ENCODE results near the gene LSS.

The LSS gene

DNA sequence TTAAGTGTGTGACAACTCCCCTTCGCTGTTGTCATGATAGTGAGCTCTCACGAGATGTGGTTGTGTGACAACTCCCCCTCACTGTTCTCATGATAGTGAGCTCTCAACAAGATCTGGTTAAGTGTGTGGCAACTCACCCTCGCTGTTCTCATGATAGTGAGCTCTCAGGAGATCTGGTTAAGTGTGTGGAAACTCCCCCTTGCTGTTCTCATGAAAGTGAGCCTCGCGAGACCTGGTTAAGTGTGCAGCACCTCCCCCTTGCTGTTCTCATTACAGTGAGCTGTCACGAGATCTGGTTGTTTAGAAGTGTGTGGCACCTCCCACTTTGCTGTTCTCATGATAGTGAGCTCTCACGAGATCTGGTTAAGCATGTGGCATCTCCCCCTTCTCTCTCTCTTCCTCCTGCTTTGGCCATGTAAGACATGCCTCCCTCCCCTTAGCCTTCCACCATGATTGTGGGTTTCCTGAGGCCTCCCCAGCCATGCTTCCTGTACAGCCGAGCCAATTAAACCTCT is 25.1 kb upstream of the LSS start:
- Histone ChIP-seq H3K79me2 (no peaks in the 10 kb centered on the region), H2AFZ (no peak overlapping the region), H3K27ac (no peak overlapping the region), H3K4me3 (ENCODE audit: low read depth, low read length) (no peak overlapping the region), H3K9ac (no peak overlapping the region), H3K4me1 (no peaks in the 10 kb centered on the region), H3K9me3 (ENCODE audit: control insufficient read depth, low read length) (no peaks in the 10 kb centered on the region), H3K27me3 (ENCODE audit: control insufficient read depth, insufficient read depth, low read length) (no peaks in the 10 kb centered on the region), H3K4me2 (ENCODE audit: low read length) (no peak overlapping the region), H3K36me3 (ENCODE audit: control insufficient read depth, insufficient read depth, low read length) (no peaks in the 10 kb centered on the region)
- TF ChIP-seq, protein P1, sequence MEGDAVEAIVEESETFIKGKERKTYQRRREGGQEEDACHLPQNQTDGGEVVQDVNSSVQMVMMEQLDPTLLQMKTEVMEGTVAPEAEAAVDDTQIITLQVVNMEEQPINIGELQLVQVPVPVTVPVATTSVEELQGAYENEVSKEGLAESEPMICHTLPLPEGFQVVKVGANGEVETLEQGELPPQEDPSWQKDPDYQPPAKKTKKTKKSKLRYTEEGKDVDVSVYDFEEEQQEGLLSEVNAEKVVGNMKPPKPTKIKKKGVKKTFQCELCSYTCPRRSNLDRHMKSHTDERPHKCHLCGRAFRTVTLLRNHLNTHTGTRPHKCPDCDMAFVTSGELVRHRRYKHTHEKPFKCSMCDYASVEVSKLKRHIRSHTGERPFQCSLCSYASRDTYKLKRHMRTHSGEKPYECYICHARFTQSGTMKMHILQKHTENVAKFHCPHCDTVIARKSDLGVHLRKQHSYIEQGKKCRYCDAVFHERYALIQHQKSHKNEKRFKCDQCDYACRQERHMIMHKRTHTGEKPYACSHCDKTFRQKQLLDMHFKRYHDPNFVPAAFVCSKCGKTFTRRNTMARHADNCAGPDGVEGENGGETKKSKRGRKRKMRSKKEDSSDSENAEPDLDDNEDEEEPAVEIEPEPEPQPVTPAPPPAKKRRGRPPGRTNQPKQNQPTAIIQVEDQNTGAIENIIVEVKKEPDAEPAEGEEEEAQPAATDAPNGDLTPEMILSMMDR (IDR thresholded peaks at IDR 0.05), result no peak

DNA sequence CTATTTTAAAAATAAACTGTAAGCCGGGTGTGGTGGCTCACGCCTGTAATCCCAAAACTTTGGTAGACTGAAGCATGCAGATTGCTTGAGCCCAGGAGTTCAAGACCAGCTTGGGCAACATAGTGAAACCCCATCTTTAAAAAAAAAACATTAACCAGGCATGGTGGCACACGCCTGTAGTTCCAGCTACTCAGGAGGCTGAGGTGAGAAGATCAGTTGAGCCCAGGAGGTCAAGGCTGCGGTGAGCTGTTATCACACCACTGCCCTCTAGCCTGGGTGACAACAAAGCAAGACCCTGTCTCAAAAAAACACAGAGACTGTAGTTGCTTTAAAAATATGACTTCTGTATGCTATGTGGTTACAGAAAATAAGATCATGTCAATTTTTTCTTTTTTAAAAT is 24.3 kb upstream of the LSS start:
- Histone ChIP-seq H3K4me3 (ENCODE audit: low read depth, low read length) (no peak overlapping the region), H3K4me2 (ENCODE audit: low read length) (no peak overlapping the region), H3K9ac (no peak overlapping the region), H3K27me3 (ENCODE audit: control insufficient read depth, insufficient read depth, low read length) (no peaks in the 10 kb centered on the region), H2AFZ (no peak overlapping the region), H3K79me2 (no peaks in the 10 kb centered on the region), H3K36me3 (ENCODE audit: control insufficient read depth, insufficient read depth, low read length) (no peaks in the 10 kb centered on the region), H3K4me1 (no peaks in the 10 kb centered on the region), H3K9me3 (ENCODE audit: control insufficient read depth, low read length) (no peaks in the 10 kb centered on the region), H3K27ac (no peak overlapping the region)
- TF ChIP-seq, protein P1 (IDR thresholded peaks at IDR 0.05), result no peak

DNA sequence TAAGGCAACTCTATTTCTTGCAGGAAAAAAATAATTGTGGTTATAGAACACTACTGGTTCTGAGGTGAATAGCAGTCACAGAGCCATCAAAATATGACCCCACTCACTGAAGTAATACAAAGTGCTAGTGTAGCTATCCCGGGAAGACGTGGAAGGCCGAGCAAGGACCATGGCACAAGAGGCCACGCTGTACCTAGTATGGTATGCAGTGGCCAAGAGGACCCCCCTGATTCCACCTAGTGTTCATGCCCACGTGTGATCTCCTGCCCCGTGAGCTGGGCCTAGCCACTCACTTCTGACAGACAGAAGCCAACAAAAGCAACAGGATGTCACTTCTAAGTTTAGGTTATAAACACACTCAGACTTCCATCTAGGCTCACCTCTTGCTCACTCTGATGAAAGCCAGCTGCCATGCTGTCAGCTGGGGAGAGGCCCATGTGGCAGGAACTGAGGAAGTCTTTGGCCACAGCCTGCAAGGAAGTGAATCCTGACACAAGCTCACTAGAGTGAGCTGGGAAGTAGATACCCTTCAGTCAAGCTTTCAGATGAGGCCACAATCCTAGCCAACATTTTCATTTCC is 21.7 kb upstream of the LSS start:
- Histone ChIP-seq H3K27me3 (ENCODE audit: control insufficient read depth, insufficient read depth, low read length) (no peaks in the 10 kb centered on the region), H3K4me2 (ENCODE audit: low read length) (no peak overlapping the region), H3K4me1 (no peaks in the 10 kb centered on the region), H3K4me3 (ENCODE audit: low read depth, low read length) (no peak overlapping the region), H3K27ac (no peak overlapping the region), H3K9ac (no peak overlapping the region), H2AFZ (no peak overlapping the region), H3K36me3 (ENCODE audit: control insufficient read depth, insufficient read depth, low read length) (no peaks in the 10 kb centered on the region), H3K9me3 (ENCODE audit: control insufficient read depth, low read length) (no peaks in the 10 kb centered on the region), H3K79me2 (no peaks in the 10 kb centered on the region)
- TF ChIP-seq, protein P1 (IDR thresholded peaks at IDR 0.05), result no peak

DNA sequence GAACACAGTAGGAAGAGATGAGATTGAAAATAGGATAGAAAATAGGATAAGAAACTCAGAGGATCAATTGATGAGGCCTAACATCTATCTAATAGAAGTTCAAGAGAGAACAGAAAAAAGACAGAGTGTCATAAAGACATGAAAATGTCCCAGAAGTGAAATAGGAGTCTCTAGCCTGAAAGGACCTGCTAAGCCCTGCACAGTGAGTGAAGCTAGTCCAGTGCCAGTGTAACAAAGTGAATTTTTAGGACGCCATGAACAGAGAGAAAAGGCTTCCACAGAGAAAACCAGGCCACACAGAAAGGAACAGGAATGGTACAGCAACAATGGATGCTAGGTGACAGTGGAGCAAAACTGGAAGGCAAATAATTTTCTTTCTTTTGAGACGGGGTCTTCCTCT is 20.3 kb upstream of the LSS start:
- H3K9ac ChIP-seq, result no peak overlapping the region
- H3K36me3 ChIP-seq (ENCODE audit: control insufficient read depth, insufficient read depth, low read length), result no peaks in the 10 kb centered on the region
- no peaks in the 10 kb centered on the region for H3K27me3 ChIP-seq (ENCODE audit: control insufficient read depth, insufficient read depth, low read length)
- no peaks in the 10 kb centered on the region for H3K9me3 ChIP-seq (ENCODE audit: control insufficient read depth, low read length)
- TF ChIP-seq, protein P1 (IDR thresholded peaks at IDR 0.05), result no peak
- H2AFZ ChIP-seq, result no peak overlapping the region
- no peak overlapping the region for H3K27ac ChIP-seq
- no peak overlapping the region for H3K4me2 ChIP-seq (ENCODE audit: low read length)
- H3K4me3 ChIP-seq (ENCODE audit: low read depth, low read length), result no peak overlapping the region
- H3K79me2 ChIP-seq, result no peaks in the 10 kb centered on the region
- no peaks in the 10 kb centered on the region for H3K4me1 ChIP-seq

DNA sequence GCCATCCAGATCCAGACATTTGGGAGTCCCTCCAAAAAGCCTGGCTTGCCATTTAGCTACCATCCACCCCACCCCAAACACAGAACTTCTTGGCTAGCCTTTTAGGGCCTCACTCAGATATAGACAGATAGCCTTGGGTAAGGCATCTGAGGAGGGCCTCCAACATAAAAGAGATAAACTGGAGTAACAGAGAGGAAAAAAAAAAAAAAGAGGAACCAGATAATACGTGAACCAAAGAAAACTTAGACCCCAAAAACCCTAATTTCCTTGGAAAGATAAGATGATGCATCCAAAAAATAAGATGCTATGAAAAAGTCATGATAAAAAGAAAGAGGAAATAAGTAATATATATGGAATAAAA is 19.8 kb upstream of the LSS start:
- no peak overlapping the region for H3K4me3 ChIP-seq (ENCODE audit: low read depth, low read length)

More for the DNA sequence above, 19.8 kb upstream of the LSS start:
- Histone ChIP-seq H3K4me1 (no peaks in the 10 kb centered on the region), H3K4me2 (ENCODE audit: low read length) (no peak overlapping the region), H3K27ac (no peak overlapping the region), H3K9ac (no peak overlapping the region), H3K36me3 (ENCODE audit: control insufficient read depth, insufficient read depth, low read length) (no peaks in the 10 kb centered on the region), H2AFZ (no peak overlapping the region), H3K27me3 (ENCODE audit: control insufficient read depth, insufficient read depth, low read length) (no peaks in the 10 kb centered on the region), H3K9me3 (ENCODE audit: control insufficient read depth, low read length) (no peaks in the 10 kb centered on the region), H3K79me2 (no peaks in the 10 kb centered on the region)
- TF ChIP-seq, protein P1 (IDR thresholded peaks at IDR 0.05), result no peak
